Smooth muscle cell of the brain vasculature (primary cell): Measurements from ENCODE around the gene CIDEB.
"Not testable (repeated sequence)": the region's sequence is repeated elsewhere in the genome, so short reads cannot be mapped to it uniquely, and the experiment has no call there.

Experiments used
- DNase-seq: peaks from one replicate; pipeline ENCODE4 v3.0.0-alpha.2; 2012; ENCODE audit warnings: low read depth, low spot score

CIDEB gene, protein sequence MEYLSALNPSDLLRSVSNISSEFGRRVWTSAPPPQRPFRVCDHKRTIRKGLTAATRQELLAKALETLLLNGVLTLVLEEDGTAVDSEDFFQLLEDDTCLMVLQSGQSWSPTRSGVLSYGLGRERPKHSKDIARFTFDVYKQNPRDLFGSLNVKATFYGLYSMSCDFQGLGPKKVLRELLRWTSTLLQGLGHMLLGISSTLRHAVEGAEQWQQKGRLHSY

DNA sequence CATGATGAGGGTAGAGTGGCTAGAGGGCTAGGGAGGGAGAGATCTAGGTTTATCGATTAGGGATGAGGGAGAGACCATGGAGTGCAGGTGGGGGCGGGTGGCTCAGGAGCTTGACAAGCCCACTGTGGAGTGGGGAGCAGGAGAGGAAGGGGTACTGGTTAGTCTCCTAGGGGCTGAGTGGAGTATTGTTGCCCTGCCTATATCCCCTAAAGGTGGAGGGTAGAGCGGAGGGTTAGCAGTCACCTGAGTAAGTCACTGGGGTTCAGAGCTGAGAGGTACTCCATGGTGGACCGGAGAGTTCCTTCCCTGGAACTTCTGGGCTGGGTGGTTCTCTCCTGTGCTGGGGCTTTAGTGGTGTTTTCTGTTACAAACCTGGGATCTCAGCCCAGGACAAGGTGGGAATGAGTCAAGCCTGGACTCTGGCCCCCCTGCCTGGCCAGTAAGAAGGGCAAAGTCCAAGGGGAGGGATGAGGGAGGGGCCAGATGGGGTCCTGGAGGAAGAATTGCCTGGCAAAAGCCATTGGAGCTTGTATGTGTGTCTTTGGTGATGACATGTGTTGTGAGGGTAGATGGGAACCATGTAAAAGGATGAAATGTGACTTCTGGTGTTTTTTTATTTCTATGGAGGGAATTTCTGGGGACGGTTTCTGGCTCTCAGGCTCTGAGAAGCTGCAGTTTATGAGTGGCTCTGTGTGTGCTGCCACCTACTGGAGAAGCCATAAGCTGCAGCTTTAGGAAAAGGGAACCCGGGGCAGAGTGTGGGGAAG, at the start of gene CIDEB:
Gene CIDEB, minus strand, starts transcription at position 403 of the 767 bp plus-strand sequence. Its CDS starts 119 bp downstream, at position 284.
- DNase-seq, result no peak

DNA sequence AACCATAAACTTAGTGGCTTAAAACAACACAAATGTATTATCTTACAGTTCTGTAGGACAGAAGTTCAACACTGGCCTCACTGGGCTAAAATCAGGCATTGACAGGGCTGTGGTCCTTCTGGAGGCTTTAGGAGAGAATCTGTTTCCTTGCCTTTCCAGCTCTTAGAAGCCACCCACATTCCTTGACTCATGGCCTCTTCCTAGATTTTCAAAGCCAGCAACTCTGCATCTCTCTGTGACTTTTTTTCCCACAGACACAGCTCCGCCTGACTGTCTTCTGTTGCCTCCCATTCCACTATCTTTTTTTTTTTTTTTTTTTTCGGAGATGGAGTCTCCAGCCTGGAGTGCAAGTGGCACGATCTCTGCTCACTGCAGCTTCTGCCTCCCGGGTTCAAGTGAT, 48.4 kb upstream of the CIDEB start:
- DNase-seq, result no peak

DNA sequence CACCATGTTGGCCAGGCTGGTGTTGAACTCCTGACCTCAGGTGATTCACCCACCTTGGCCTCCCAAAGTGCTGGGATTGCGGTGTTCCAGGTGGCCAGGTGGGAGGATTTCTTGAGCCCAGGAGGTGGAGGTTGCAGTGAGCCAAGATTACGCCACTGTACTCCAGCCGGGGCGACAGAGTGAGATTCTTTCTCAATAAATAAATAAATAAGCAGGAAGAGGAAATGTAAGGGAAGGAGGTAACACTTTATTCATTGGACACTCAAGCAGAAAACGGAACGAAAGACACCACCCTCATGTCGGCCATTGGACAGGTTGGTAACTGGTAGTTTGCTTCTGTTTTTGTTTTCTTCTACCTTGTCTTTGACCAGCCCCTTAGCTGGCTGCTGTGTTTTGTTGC, 47.2 kb upstream of the CIDEB start:
- no peak for DNase-seq

DNA sequence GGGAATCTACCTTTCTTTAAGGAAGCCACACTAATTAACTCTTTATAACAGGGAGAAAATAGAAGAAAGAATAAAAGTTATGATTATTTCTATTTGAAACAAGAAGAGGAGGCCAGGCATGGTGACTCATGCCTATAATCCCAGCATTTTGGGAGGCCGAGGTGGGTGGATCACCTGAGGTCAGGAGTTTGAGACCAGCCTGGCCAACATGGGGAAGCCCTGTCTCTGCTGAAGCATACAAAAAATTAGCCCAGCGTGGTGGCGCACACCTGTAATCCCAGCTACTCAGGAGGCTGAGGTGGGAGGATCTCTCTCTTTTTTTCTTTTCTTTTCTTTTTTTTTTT, 46.7 kb upstream of the CIDEB start:
- DNase-seq, result not testable (repeated sequence)

DNA sequence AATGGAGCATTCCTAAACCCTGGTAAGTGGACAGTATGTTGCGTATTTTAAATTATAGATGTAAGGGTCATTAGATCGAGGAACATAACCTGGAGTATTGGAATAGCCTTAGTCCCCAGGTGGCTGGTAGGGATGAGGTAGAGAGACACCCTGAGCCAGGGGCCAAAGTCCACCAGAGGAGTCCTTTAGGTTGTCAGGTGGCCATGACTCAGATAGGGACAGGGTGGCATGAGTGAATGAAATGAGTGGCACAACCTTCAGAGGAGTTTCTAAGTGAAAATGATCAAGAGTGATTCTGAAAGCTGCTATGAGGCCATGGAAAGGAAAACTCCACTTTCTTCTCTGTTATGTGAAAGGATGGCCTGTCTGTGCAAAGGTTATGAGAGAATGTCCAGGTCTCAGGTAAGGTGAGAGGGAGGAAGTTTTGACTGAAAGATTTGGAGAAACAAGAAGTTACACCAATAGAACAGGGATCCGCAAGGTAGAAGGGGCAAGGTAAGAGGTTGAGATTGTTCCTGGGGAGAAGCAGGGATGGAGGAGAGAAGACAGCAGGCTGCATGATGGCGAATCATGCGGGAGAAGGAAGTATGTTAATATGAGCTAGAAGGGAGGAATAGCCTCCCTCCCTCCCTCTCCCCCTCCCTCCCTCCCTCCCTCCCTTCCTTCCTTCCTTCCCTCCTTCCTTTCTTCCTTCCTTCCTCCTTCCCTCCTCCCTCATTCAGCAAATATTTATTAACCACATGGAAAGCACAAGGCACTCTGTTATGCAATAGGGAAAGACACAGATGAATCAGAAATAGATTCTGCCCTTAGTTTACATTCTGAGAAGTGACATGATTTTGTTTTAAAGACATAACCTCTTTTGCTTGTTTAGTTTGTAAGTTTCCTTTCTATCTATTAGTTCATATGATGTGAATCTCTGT, 46.0 kb upstream of the CIDEB start:
- DNase-seq, result no peak

DNA sequence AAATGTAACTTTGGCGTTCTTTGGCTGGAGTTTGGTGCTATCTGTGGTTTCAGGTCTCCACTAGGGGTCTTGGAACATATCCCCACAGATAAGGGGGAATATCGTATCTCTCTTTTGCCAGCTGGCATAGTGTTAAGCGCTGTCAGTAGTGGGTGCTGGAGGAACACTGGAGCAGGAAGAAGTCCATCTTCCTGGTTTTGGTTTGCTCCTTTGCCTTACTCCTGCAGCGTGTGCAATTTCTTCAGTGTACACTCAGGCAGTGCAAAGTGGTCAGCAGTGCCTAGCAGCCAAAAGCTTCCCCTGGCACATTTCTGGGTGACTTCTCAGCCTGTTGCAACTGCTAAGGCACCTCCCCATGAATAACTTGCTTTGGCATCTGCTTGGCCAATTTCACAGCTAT, 43.7 kb upstream of the CIDEB start:
- DNase-seq, result no peak

DNA sequence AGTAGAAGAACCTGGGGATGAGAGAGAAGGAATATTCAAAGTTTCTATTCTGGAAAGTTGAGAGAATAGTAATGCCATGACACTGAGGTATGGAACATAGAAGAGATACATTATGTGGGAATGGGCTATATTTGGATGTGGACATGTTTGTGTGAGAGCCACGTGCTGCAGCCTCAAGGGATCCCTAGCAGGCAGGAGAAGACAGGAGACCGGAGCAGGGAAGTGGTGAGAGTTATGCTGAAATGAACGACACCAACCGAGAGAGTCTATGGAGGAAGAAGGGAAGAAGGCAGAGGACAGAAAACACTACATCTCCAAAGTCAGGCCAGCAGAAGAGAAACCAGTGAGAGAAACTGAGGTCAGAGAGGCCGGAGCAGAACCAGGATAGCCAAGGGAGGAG, 42.0 kb upstream of the CIDEB start:
- DNase-seq, result no peak

DNA sequence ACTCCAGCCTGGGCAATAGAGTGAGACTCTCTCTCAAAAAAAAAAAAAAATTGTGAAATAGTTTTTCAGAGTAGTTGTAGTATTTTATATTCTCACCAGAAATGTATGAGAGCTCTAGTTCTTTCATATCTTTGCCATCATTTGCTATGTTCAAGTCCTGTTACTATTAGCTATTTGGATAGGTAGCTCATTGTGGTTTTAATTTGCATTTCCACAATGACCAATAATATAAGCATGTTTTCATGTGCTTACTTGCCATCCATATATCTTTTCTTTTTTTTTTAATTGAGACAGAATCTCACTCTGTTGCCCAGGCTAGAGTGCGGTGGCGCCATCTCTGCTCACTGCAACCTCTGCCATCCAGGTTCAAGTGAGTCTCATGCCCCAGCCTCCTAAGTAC, 40.4 kb upstream of the CIDEB start:
- DNase-seq, result no peak

DNA sequence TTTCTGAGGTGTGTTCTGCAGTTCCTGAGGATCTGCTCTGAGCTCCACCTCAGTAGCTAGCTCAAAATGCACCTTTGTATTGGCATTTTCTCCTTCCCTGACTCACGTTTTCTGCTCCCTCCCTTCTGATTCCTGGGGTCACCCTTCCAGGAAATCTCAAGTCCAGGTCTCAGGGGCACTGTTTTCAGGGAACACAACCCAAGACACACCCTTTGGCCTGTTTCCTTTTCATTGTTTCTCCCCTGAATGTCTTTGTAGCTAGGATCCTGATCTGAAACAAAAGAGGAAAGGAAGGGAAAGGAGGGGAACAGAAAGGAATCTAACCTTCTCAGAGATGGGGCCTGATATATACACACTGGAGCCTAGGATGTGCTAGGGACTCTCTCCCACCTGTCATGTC, 39.4 kb upstream of the CIDEB start:
- DNase-seq, result no peak

DNA sequence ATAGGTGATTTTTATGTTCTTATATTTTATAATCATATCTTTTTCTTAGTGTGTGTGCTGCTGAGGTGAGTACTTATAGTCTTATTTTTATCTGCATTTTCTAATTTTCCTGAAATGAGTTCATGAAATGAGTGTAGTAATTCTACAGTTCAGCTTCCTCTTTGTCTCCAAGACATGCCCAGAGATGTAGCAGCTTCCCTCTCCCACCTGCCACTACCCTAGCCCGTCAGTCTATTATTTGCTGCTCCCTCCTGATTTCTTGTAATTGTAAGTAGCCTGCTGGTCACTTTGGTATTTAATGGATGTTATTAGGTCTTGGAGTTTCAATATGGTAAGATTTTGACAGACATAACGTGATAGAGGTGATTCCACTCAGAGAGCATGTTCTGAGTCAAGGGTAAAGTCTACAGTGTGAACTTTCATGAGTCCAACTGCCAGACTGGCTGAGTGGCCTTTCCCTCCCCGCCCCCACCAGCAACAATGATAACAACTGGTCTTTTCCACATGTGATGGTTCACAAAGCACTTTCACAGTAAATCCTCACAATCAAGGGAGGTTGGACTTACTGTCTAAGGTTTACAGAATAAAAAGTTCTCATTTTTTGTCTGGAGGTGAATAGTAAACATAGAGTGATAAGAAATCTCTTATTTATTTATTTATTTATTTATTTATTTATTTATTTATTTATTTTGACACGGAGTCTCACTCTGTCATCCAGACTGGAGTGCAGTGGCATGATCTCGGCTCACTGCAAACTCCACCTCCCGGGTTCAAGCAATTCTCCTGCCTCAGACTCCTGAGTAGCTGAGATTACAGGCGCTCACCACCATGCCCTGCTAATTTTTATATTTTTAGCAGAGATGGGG, 36.3 kb upstream of the CIDEB start:
- DNase-seq, result no peak

DNA sequence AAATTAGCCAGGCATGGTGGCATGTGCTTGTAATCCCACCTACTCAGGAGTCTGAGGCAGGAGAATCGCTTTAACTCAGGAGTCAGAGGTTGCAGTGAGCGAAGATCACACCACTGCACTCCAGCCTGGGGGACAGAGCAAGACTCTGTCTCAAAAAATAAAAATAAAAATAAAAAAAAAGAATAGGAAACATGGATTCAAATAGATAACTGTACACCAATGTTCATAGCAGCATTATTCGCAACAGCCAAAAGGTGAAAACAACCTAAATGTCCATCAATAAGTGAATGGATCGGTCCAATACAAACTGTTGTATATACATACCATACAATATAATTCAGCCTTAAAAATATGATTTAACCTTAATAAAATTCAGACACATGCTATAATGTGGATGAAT, 35.1 kb upstream of the CIDEB start:
- DNase-seq, result no peak

DNA sequence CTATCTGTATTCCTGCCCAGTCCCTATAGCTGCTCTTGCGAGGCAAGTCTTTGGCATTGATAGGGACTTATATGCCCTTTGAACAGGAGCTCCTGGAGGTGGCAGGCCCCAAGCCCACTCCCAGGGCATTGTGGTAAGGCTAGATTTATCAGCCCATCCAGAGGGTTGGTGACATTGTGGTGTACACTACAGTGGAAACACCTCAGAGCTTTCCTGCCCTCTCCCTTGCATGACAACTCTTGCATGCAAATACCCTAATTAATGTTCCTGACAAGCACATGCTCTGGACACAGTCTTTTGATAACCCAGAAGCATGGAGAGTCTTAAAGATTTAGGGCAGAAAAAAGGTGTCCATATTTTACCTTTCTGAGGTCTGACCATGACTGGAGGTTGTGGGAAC, 32.8 kb upstream of the CIDEB start:
- DNase-seq, result no peak

DNA sequence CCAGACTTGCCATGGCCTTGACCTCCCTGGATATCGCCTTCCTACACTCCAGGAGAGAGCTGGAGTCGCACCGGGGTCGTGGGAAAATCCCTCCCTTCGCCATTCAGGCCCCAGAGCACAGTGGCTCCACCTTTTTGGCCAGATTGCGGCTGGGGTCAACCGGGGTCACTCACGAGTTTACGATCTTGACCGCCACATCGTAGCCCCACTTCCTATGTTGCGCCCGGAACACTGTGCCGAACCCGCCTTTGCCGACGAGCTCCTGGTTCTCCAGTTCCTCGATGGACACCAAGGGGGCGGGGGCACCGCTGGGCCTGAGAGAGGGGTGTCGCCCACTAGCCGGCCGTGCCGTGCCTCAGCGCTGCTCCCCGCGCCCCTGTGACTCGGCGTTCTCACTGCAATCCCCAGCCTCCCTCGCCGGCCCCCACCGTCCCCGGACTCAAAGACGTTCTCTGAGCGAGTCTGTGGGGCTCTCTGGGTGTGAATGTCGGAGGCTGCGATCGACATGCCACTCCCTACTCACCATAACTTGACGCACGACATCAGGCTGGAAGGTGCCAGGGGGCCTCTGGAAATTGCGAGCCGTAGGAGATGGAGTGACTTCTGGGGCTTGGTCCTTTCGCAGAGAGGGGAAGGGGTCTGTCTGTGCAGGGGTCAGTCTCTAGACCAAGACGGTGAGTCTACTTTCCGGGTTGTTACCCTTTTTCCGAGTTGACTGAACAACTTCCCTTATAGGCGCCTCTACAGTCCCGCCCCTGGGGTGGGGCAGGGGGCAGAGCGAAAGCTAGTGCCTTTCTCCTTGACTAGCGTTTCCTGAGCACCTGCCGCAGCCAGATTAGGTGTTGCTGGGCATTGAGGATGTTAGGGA, 31.7 kb upstream of the CIDEB start, which contains the start of gene RIPK3:
Gene RIPK3, minus strand, starts transcription at position 708 of the 868 bp plus-strand sequence. Its CDS starts 165 bp downstream, at position 543.
- DNase-seq, result no peak

DNA sequence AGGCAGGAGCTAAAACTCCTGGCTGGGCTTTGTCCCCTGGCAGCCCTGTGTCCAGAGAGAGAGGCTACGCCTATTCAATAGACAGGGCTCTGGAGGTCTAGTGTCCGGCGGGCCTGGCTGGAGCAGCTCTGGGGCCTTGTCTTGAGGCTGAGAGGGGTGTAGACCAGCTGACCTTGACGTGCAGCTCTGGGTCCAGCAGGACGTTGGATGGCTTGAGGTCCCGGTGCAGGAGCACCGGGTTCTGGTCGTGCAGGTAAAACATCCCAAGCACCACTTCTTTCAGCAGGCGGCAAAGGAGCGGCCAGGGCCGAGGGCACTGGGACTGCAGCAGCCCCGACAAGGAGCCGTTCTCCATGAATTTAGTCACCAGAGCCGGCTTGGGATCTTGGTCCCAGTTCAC, 31.1 kb upstream of the CIDEB start:
- no peak for DNase-seq

DNA sequence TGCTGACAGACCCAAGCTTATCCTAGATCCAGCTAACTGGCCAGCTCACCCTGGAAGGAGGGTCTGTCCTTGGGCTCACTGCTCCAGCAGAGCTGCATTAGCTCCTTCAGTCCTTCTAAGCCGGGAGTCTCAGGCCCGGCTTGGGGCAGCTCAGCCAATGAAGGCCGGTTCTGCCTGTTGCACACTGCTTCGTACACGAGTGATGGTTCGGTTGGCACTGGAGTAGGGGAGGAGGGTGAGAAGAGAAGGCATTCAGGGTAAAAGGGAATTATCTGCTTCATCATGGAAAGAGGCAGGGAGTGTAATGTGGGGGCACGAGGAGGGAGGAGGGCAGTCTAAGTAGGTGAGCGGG, 30.0 kb upstream of the CIDEB start:
- DNase-seq, result no peak

DNA sequence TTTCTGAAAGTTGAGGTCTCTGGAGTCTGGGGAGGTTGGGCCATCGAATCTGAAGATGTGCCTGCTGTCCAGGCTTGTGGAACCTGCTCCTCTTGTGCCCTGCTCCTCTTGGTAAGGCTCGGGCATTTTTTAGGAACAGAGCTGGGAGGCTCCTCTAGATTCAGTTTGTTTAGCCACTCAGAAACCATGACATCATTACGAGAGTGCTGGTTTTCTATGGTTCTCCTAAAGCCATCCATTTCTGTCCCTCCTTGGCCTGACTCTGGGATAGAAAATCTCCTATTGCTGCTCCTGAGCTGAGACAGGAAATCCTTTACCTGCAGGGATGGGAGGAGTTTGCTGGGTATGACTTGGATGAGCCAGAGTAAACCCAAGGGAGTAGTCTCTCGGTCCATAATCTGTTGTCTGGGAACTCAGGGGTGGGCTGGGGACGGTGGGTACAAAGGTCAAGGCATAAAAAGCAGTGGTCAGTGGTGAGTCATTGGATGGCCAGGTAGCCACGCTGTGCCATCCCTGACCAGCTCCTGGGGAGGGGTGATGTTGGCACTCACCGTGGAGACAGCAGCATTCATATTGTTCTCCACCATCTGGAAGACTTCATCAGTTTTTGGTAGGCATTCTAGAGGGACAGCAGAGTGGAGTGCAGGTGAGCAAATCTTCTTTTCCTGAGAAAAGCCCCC, 29.5 kb upstream of the CIDEB start:
- no peak for DNase-seq

DNA sequence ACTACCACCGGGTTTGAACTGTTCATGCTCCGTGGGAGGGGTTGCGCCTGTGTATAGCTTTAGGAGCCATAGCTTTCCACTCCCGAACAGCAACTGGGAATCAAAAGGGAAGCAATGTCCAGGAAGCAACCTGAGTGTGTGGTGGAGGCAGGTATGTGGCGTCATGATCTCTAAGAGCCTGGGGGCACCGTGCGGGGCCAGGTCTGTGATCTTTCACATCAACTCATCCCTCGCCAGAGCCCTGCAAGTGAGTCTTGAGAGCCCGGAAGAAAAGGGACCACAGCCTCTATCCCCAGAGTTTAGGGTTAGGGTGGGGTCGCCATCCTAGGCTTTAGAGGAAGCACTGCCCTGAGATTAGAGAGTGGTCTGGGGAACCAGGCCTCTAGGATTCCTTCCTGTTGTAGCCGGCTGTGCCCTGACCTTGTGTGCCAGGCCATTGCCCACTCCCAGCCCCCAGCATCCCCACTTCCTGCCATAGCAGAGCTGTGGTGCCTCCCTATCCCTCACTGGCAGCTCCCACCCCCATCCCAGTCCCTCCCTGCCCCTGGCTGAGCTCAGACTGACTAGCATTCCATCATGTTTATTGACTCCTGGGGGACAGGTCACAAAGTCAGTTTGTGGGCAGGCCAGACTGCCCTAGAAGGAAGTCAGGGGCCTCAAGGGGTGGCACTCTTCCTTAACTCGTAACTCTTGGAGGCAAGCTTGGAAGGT, 27.8 kb upstream of the CIDEB start:
- no peak for DNase-seq

DNA sequence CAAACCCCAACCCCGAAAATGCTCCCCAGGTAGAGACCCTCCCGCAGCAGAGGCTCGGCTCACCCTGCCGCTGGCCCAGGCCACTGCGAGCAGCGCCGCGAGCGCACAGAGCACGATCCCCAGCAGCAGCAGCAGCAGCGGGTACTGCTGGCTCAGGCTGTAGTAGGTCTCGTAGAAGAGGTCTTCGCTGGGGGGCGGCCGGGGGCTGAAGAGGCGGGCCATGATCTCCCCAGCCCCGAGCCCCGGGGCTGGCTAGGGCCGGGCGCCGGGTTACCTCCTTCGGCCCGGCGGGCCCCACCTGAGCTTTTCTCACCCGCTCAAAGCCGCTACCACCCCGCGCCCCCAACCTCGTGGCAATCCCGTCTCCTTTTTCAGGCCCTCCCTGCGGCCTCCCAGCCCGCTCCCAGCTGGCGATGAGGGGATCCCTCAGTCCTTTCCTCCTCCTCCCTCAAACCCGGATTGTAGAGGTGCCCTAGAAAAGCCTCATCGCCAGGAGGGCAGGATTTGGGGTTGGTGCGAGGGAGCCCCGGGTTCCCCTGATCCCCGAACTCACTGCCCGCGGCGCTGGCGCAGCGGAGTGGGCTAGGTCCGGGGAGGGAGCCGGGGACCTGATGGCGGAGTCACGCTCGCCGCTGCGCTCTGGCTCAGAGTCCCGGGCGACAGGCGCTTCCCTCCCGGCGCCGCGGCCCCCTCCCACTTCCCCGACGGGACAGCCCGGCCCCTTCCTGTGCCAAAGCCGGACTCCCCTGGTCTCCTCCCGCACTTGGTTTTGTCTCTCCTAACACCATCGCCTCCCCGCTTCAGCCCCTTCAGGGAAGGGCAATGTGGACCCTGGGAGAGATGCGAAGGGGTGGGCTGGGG, 26.9 kb upstream of the CIDEB start, which contains the start of gene ADCY4:
Gene ADCY4, minus strand, starts transcription at position 641 of the 861 bp plus-strand sequence. Its CDS starts 419 bp downstream, at position 222.
- DNase-seq, result no peak
